K562 (cell line): Measurements from ENCODE around the gene RNF11. TPM values are rescaled to one million over a fixed set of nuclear protein-coding genes. Genes with fewer than 3 reads are reported as not detected.
A peak's percentile ranks its signal among the peaks of the same experiment; 100 is the strongest.

Source experiments
- CAMTA2 ChIP-seq: fragments of 250-450 bp; sonication (Bioruptor Pico); conservative IDR thresholded peaks from 2 replicates; pipeline ENCODE4 v1.5.1; 2022
- CBFA2T2 ChIP-seq: fragments of 450-650 bp; conservative IDR thresholded peaks from 2 replicates; pipeline ENCODE4 v1.6.1; 2017; ENCODE audit warnings: mild to moderate bottlenecking
- CREBBP ChIP-seq: IDR thresholded peaks from one replicate; pipeline ENCODE4 v1.6.1; 2012; ENCODE audit warnings: low read depth, mild to moderate bottlenecking, control low read depth, inconsistent platforms, low read length
- DNMT1 ChIP-seq: fragments of 450-650 bp; IDR thresholded peaks from 2 replicates; pipeline ENCODE4 v1.6.1; 2016; ENCODE audit warnings: antibody characterized with exemption, mild to moderate bottlenecking
- DPF2 ChIP-seq: fragments of 450-650 bp; IDR thresholded peaks from 2 replicates; pipeline ENCODE4 v1.6.1; 2016
- ESRRA ChIP-seq: fragments of 450-650 bp; IDR thresholded peaks from 2 replicates; pipeline ENCODE4 v1.6.1; 2014; ENCODE audit warnings: low read depth, mild to moderate bottlenecking, moderate library complexity, borderline replicate concordance
- ETV5 ChIP-seq: sonication (generic); formaldehyde crosslinking; IDR thresholded peaks from 2 replicates; pipeline ENCODE4 v1.4.0; 2020; ENCODE audit warnings: low read depth, mild to moderate bottlenecking, missing genetic modification reagents
- HOXB6 ChIP-seq: fragments of 250-450 bp; sonication (Bioruptor Pico); IDR thresholded peaks from 2 replicates; pipeline ENCODE4 v1.5.1; 2022; ENCODE audit warnings: mild to moderate bottlenecking, borderline replicate concordance
- MTF1 ChIP-seq: fragments of 250-450 bp; sonication (Bioruptor Pico); IDR thresholded peaks from 2 replicates; pipeline ENCODE4 v1.9.0; 2021; ENCODE audit warnings: moderate library complexity, mild to moderate bottlenecking, inconsistent platforms, borderline replicate concordance
- SMARCA4 ChIP-seq: fragments of 450-650 bp; IDR thresholded peaks from 2 replicates; pipeline ENCODE4 v1.6.1; 2016
- SMARCC2 ChIP-seq: fragments of 450-650 bp; IDR thresholded peaks from 2 replicates; pipeline ENCODE4 v1.6.1; 2017; ENCODE audit warnings: antibody characterized with exemption, moderate library complexity, mild to moderate bottlenecking, low read depth
- TAF7 ChIP-seq: fragments of 450-650 bp; IDR thresholded peaks from 2 replicates; pipeline ENCODE4 v1.6.1; 2016; ENCODE audit warnings: missing genetic modification characterization, missing compliant biosample characterization
- XRCC4 ChIP-seq: IDR thresholded peaks from one replicate; pipeline ENCODE4 v1.6.1; 2011; ENCODE audit not compliant: insufficient read depth, insufficient read length; ENCODE audit errors: extremely low read depth
- ZNF124 ChIP-seq: sonication (generic); formaldehyde crosslinking; IDR thresholded peaks from 2 replicates; pipeline ENCODE4 v1.8.1; 2022; ENCODE audit warnings: missing genetic modification reagents
- ZNF232 ChIP-seq: sonication (generic); formaldehyde crosslinking; IDR thresholded peaks from 2 replicates; pipeline ENCODE4 v1.8.0; 2022; ENCODE audit warnings: mild to moderate bottlenecking, missing genetic modification reagents
- ZNF76 ChIP-seq: fragments of 250-450 bp; sonication (Bioruptor Pico); IDR thresholded peaks from 2 replicates; pipeline ENCODE4 v1.4.0; 2020; ENCODE audit warnings: mild to moderate bottlenecking, moderate library complexity, borderline replicate concordance
- ZNF79 ChIP-seq: fragments of 250-450 bp; sonication (Bioruptor Pico); IDR thresholded peaks from 2 replicates; pipeline ENCODE4 v1.4.0; 2020; ENCODE audit warnings: low read depth, mild to moderate bottlenecking, moderate library complexity
- polyA plus RNA-seq, 8 experiments: library from polyadenylated mRNA; depleted of rRNA in 4 of 8; stranded (reverse) in 5 of 8; unstranded in 3 of 8; fragments of >200 nt; fragmentation: Nextera tagmentation in 2 of 8; fragmentation: Illumina TruSeq in 1 of 8; extraction: Ambion mirVana in 2 of 8; extraction: Trizol in 1 of 8; gene quantifications; 2 replicates each; pipeline versions ENCODE4 v1.2.1 to v1.2.3, GENCODE V29; 2011 to 2014; ENCODE audit warnings: inconsistent platforms in 1 of 8, missing spikeins in 1 of 8
- total RNA-seq, 7 experiments: library from RNA; depleted of rRNA in 6 of 7; stranded (reverse); fragments of >200 nt in 6 of 7; fragmentation: Illumina TruSeq in 2 of 7; extraction: Trizol in 2 of 7; gene quantifications; 2 replicates each; pipeline versions ENCODE4 v1.2.1 to v1.2.3, GENCODE V29; 2011 to 2021; ENCODE audit warnings: low replicate concordance in 1 of 7
- TF ChIP-seq, protein P1 (sequence below): fragments of 250-450 bp; sonication (Bioruptor Pico); IDR thresholded peaks from 2 replicates; pipeline ENCODE4 v1.5.0; 2021
- TF ChIP-seq, protein P2 (sequence below), 2 experiments: fragments of 450-650 bp; IDR thresholded peaks; 2 replicates each; pipeline ENCODE4 v1.6.1; 2018; ENCODE audit warnings: mild to moderate bottlenecking in 2 of 2, low read depth in 1 of 2; ENCODE audit not compliant: partially characterized antibody in 2 of 2
- TF ChIP-seq, protein P3 (sequence below): fragments of 150-350 bp; conservative IDR thresholded peaks from 2 replicates; pipeline ENCODE4 v1.6.1; 2014; ENCODE audit warnings: low read length

The RNF11 gene
- total and polyA plus RNA-seq, 9 of the 15 experiments (the other 6 are each of a cell fraction or from before 2014, with no cell fraction given): 5.7 to 34.3 (median 23.1) TPM

DNA sequence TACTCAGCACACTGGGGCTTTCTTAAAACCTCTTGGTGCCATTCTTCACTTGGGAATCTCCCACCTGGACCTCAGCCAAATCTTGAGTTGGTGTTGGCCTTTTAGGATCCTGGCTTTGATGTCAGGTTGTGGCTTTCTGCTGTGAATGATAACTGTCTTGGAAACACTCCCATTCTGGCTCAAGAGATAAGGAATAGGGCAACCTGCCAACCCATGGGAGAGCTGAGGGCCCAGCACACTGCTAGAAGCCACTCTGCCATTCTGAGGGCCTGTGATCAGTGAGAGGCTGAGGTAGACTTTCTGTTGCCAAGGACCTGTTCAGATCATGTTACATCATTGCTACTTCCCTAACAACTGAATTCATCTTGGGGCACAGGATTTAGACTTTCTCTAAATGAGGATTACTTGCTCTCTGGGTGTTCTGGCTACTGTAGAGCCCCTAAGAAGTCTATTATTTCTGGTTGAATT lies 48.4 kb downstream of the RNF11 start (continued):
- TF ChIP-seq, protein P1, sequence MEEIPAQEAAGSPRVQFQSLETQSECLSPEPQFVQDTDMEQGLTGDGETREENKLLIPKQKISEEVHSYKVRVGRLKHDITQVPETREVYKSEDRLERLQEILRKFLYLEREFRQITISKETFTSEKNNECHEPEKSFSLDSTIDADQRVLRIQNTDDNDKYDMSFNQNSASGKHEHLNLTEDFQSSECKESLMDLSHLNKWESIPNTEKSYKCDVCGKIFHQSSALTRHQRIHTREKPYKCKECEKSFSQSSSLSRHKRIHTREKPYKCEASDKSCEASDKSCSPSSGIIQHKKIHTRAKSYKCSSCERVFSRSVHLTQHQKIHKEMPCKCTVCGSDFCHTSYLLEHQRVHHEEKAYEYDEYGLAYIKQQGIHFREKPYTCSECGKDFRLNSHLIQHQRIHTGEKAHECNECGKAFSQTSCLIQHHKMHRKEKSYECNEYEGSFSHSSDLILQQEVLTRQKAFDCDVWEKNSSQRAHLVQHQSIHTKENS (CRISPR knock-in tag): no peak
- TF ChIP-seq DPF2 (peak; percentile 99), MTF1 (no peak), DNMT1 (no peak), HOXB6 (no peak), CBFA2T2 (peak; percentile 97), SMARCC2 (peak; percentile 98), ZNF79 (CRISPR knock-in tag) (no peak), TAF7 (tag) (no peak), CREBBP (no peak), ZNF232 (CRISPR knock-in tag) (no peak), ZNF76 (CRISPR knock-in tag) (no peak), XRCC4 (no peak), ZNF124 (no peak), CAMTA2 (CRISPR knock-in tag) (no peak), SMARCA4 (peak; percentile 99), ETV5 (CRISPR knock-in tag) (no peak; the same call in 1 of the 2 replicates), ESRRA (peak; percentile 91; the same call in 1 of the 2 replicates)
- TF ChIP-seq, protein P2, sequence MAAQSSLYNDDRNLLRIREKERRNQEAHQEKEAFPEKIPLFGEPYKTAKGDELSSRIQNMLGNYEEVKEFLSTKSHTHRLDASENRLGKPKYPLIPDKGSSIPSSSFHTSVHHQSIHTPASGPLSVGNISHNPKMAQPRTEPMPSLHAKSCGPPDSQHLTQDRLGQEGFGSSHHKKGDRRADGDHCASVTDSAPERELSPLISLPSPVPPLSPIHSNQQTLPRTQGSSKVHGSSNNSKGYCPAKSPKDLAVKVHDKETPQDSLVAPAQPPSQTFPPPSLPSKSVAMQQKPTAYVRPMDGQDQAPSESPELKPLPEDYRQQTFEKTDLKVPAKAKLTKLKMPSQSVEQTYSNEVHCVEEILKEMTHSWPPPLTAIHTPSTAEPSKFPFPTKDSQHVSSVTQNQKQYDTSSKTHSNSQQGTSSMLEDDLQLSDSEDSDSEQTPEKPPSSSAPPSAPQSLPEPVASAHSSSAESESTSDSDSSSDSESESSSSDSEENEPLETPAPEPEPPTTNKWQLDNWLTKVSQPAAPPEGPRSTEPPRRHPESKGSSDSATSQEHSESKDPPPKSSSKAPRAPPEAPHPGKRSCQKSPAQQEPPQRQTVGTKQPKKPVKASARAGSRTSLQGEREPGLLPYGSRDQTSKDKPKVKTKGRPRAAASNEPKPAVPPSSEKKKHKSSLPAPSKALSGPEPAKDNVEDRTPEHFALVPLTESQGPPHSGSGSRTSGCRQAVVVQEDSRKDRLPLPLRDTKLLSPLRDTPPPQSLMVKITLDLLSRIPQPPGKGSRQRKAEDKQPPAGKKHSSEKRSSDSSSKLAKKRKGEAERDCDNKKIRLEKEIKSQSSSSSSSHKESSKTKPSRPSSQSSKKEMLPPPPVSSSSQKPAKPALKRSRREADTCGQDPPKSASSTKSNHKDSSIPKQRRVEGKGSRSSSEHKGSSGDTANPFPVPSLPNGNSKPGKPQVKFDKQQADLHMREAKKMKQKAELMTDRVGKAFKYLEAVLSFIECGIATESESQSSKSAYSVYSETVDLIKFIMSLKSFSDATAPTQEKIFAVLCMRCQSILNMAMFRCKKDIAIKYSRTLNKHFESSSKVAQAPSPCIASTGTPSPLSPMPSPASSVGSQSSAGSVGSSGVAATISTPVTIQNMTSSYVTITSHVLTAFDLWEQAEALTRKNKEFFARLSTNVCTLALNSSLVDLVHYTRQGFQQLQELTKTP (IDR thresholded peaks at IDR 0.05; ENCODE audit: low read depth in 1 of 2, partially characterized antibody in 2 of 2): peak in 1 of 2 experiments; percentile 86
- TF ChIP-seq, protein P3, sequence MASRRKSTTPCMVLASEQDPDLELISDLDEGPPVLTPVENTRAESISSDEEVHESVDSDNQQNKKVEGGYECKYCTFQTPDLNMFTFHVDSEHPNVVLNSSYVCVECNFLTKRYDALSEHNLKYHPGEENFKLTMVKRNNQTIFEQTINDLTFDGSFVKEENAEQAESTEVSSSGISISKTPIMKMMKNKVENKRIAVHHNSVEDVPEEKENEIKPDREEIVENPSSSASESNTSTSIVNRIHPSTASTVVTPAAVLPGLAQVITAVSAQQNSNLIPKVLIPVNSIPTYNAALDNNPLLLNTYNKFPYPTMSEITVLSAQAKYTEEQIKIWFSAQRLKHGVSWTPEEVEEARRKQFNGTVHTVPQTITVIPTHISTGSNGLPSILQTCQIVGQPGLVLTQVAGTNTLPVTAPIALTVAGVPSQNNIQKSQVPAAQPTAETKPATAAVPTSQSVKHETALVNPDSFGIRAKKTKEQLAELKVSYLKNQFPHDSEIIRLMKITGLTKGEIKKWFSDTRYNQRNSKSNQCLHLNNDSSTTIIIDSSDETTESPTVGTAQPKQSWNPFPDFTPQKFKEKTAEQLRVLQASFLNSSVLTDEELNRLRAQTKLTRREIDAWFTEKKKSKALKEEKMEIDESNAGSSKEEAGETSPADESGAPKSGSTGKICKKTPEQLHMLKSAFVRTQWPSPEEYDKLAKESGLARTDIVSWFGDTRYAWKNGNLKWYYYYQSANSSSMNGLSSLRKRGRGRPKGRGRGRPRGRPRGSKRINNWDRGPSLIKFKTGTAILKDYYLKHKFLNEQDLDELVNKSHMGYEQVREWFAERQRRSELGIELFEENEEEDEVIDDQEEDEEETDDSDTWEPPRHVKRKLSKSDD: no peak
